ENCODE measurements around the gene MRPL51. TPM values are rescaled to one million over a fixed set of nuclear protein-coding genes. Genes with fewer than 3 reads are reported as not detected.

The MRPL51 gene
- total RNA-seq (100 to 1,000 TPM; 317 to 327 TPM), polyA plus RNA-seq (222 TPM)

GRCh38 chr12:6492838-6493496, at the start of gene MRPL51:
Gene MRPL51 (minus strand): TSS chr12:6493262. CDS start chr12:6493136, 126 bp downstream.
- DNase-seq = peak; percentile 94 to 97 (median 97)
- Mint-ChIP-seq H3K27ac (peak within 1 kb of the TSS; percentile 88 to 99 (median 97)), H3K4me1 (peaks cover 32 to 43% (median 41%) of the 10 kb centered on the region in 3 donors), H3K36me3 (peaks cover 0 to 29% (median 2%) of the 10 kb centered on the region in 3 donors), H3K27me3 (peaks cover 0 to 2% of the 10 kb centered on the region in 2 donors), H3K9me3 (no peaks in the 10 kb centered on the region), H3K4me3 (peak within 1 kb of the TSS; percentile 87 to 99 (median 95))
- POLR2A ChIA-PET = interaction anchor here (0.6 to 2.8 kb wide), 12 partner anchors 23 to 197 kb away, joined by 3 to 29 read pairs (median 6); partner anchors contain the start of genes GAPDH, TAPBPL, VAMP1 and ZNF384
- H3K36me3 ChIP-seq (ENCODE audit: insufficient read depth, low read length) = peaks cover 9% of the 10 kb centered on the region
- H3K4me1 ChIP-seq (ENCODE audit: insufficient read depth, low read length) = peaks cover 28% of the 10 kb centered on the region
- CTCF ChIA-PET = interaction anchor here (0.7 to 2.3 kb wide), 9 partner anchors 16 to 170 kb away, joined by 3 to 9 read pairs (median 3); partner anchors contain the start of gene VAMP1
- H3K9me3 ChIP-seq (ENCODE audit: low read length) = no peaks in the 10 kb centered on the region
- H3K27me3 ChIP-seq (ENCODE audit: insufficient read depth, low read length, poor library complexity, severe bottlenecking) = no peaks in the 10 kb centered on the region
- H3K4me3 ChIP-seq (ENCODE audit: low read length) = peak within 1 kb of the TSS; percentile 93
- peak within 1 kb of the TSS; percentile 76 for H3K27ac ChIP-seq (ENCODE audit: low read depth, low read length)

GRCh38 chr12:6542209-6543009, 49.3 kb upstream of the MRPL51 start:
- no peak for DNase-seq
- Histone ChIP-seq H3K36me3 (ENCODE audit: insufficient read depth, low read length) (peaks cover 16% of the 10 kb centered on the region), H3K4me1 (ENCODE audit: insufficient read depth, low read length) (peaks cover 42% of the 10 kb centered on the region), H3K27ac (ENCODE audit: low read depth, low read length) (no peak overlapping the region), H3K9me3 (ENCODE audit: low read length) (no peaks in the 10 kb centered on the region), H3K27me3 (ENCODE audit: insufficient read depth, low read length, poor library complexity, severe bottlenecking) (no peaks in the 10 kb centered on the region), H3K4me3 (ENCODE audit: low read length) (no peak overlapping the region)
- Mint-ChIP-seq H3K27me3 (peaks cover 0 to 1% of the 10 kb centered on the region in 2 donors), H3K4me1 (peaks cover 22 to 28% (median 28%) of the 10 kb centered on the region in 3 donors), H3K9me3 (no peaks in the 10 kb centered on the region), H3K36me3 (peaks cover 5 to 71% (median 13%) of the 10 kb centered on the region in 3 donors), H3K4me3 (no peak overlapping the region), H3K27ac (peak overlapping the region in 6 of 8 donors; percentile 18 to 84 (median 52))
- CTCF ChIA-PET = interaction anchor here (3.0 kb wide), 1 partner anchor 77 kb away, joined by 14 read pairs; no protein-coding TSS in a partner anchor
- POLR2A ChIA-PET = interaction anchor here (0.9 kb wide), 1 partner anchor 14 kb away, joined by 3 read pairs; no protein-coding TSS in a partner anchor

DNA sequence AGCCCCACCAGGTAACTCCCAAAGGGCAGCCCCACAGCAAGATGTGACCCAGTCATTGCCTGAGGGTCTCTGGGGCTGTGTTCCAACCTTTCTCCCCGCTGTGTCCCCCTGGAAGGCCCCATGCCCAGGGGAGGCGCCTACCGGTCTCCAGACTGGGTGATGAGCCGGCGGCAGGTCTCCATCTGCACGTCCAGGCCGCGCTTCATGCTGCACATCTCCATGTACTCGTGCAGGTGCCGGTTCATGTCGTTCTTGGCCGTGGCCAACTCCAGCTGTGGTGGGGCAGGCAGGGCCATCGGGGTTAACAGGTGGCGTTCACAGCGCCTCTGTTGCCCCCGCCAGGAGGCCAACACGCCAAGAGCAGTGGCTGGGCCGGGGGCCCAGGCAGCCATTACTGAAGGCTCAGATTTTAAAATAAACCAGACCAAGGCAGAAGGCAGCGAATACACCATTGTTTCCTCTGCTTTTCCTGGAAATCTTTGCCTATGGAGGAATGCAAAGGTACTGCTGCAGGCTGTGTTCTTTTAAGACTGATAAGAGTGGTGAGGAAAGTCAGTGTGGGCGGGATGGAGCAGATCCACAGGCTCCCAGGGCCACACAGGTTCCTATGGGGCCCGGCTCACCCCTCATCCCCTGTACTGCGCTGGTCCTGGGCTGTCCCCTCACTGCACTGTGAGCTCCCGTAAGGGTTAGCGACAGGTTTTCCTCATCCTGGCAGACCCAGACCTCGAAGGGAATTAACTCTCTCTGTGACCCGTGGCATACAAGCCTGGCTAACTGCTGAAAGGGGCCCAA, 48.5 kb upstream of the MRPL51 start:
- ChIA-PET CTCF (interaction anchor here (1.4 to 4.9 kb wide), 8 partner anchors 11 to 212 kb away, joined by 3 to 107 read pairs (median 10); partner anchors contain the start of gene VAMP1), POLR2A (interaction anchor here (0.7 kb wide), 2 partner anchors 11 to 66 kb away, joined by 4 to 5 read pairs; no protein-coding TSS in a partner anchor)
- Histone ChIP-seq H3K27ac (ENCODE audit: low read depth, low read length) (no peak overlapping the region), H3K36me3 (ENCODE audit: insufficient read depth, low read length) (peaks cover 24% of the 10 kb centered on the region), H3K9me3 (ENCODE audit: low read length) (no peaks in the 10 kb centered on the region), H3K4me3 (ENCODE audit: low read length) (no peak overlapping the region), H3K27me3 (ENCODE audit: insufficient read depth, low read length, poor library complexity, severe bottlenecking) (no peaks in the 10 kb centered on the region), H3K4me1 (ENCODE audit: insufficient read depth, low read length) (peaks cover 50% of the 10 kb centered on the region)
- H3K27ac Mint-ChIP-seq = peak overlapping the region in 5 of 8 donors; percentile 18 to 81 (median 62)
- H3K9me3 Mint-ChIP-seq = no peaks in the 10 kb centered on the region
- H3K36me3 Mint-ChIP-seq = peaks cover 5 to 71% (median 12%) of the 10 kb centered on the region in 3 donors
- no peak overlapping the region for H3K4me3 Mint-ChIP-seq
- no peak for DNase-seq
- peaks cover 30 to 36% (median 36%) of the 10 kb centered on the region in 3 donors for H3K4me1 Mint-ChIP-seq
- H3K27me3 Mint-ChIP-seq = no peaks in the 10 kb centered on the region

DNA sequence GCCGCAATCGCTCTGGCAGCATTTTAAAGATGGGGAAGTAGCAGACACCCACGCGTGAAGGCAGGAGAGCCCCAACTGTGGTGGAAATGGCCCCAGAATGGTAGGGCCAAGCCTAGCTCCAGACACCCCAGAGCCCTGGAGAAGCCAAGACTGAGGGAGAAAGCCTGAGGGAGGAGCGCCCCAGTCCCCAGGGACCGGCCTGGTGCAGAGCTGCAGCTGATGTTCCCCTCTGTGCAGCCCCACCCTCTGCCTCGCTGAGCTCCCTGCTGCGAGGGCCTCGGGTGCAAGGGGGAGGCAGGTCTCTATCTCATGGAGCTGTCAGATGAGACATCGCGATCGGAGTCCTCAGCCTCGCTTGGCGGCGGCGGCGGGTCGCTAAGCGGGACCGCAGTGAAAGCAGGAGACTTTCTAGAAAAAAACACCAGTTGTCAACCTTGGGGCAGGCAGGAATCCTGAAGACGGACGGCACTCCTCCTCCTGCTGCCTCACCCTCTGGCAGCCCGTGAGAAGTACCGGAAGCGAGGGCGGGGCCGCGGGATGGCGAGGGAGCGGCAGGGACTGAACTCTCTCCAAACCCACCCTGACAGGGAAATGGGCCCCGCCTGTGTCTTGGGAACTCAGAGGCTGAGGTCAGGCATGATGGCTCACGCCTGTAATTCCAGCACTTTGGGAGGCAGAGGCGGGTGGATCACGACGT, 47.3 kb upstream of the MRPL51 start:
- Mint-ChIP-seq H3K27ac (peak overlapping the region in 7 of 8 donors; percentile 12 to 95 (median 77)), H3K9me3 (no peaks in the 10 kb centered on the region), H3K4me1 (peaks cover 40 to 48% (median 47%) of the 10 kb centered on the region in 3 donors), H3K27me3 (peaks cover 0 to 1% of the 10 kb centered on the region in 2 donors), H3K36me3 (peaks cover 5 to 74% (median 9%) of the 10 kb centered on the region in 3 donors), H3K4me3 (peak overlapping the region in 6 of 7 donors; percentile 16 to 73 (median 66))
- Histone ChIP-seq H3K27me3 (ENCODE audit: insufficient read depth, low read length, poor library complexity, severe bottlenecking) (no peaks in the 10 kb centered on the region), H3K4me3 (ENCODE audit: low read length) (no peak overlapping the region), H3K36me3 (ENCODE audit: insufficient read depth, low read length) (peaks cover 31% of the 10 kb centered on the region), H3K4me1 (ENCODE audit: insufficient read depth, low read length) (peaks cover 62% of the 10 kb centered on the region), H3K9me3 (ENCODE audit: low read length) (no peaks in the 10 kb centered on the region), H3K27ac (ENCODE audit: low read depth, low read length) (no peak overlapping the region)
- ChIA-PET POLR2A (interaction anchor here (0.7 to 1.8 kb wide), 2 partner anchors 12 to 70 kb away, joined by 4 read pairs; partner anchors contain the start of gene VAMP1), CTCF (interaction anchor here (0.9 to 5.6 kb wide), 15 partner anchors 9 to 217 kb away, joined by 3 to 107 read pairs (median 4); partner anchors contain the start of genes CD27 and VAMP1)
- peak; percentile 21 to 63 (median 33) for DNase-seq

GRCh38 chr12:6539707-6540134, 46.7 kb upstream of the MRPL51 start:
- H3K27ac Mint-ChIP-seq = peak overlapping the region in 5 of 8 donors; percentile 34 to 81 (median 54)
- H3K4me1 ChIP-seq (ENCODE audit: insufficient read depth, low read length) = peaks cover 62% of the 10 kb centered on the region
- no peak for DNase-seq
- H3K4me3 ChIP-seq (ENCODE audit: low read length) = no peak overlapping the region
- H3K27me3 Mint-ChIP-seq = peaks cover 0 to 5% of the 10 kb centered on the region in 2 donors
- H3K36me3 Mint-ChIP-seq = peaks cover 5 to 78% (median 9%) of the 10 kb centered on the region in 3 donors
- peak overlapping the region in 5 of 7 donors; percentile 8 to 64 (median 13) for H3K4me3 Mint-ChIP-seq
- POLR2A ChIA-PET = interaction anchor here (0.6 to 1.8 kb wide), 2 partner anchors 49 to 69 kb away, joined by 3 to 4 read pairs; partner anchors contain the start of gene VAMP1
- CTCF ChIA-PET = interaction anchor here (0.9 to 5.6 kb wide), 19 partner anchors 10 to 410 kb away, joined by 3 to 107 read pairs (median 5); partner anchors contain the start of genes CD27, IFFO1 and VAMP1
- H3K4me1 Mint-ChIP-seq = peaks cover 43 to 50% (median 47%) of the 10 kb centered on the region in 3 donors
- no peaks in the 10 kb centered on the region for H3K9me3 ChIP-seq (ENCODE audit: low read length)
- H3K27ac ChIP-seq (ENCODE audit: low read depth, low read length) = no peak overlapping the region
- H3K36me3 ChIP-seq (ENCODE audit: insufficient read depth, low read length) = peaks cover 31% of the 10 kb centered on the region
- no peaks in the 10 kb centered on the region for H3K9me3 Mint-ChIP-seq
- H3K27me3 ChIP-seq (ENCODE audit: insufficient read depth, low read length, poor library complexity, severe bottlenecking) = no peaks in the 10 kb centered on the region

DNA sequence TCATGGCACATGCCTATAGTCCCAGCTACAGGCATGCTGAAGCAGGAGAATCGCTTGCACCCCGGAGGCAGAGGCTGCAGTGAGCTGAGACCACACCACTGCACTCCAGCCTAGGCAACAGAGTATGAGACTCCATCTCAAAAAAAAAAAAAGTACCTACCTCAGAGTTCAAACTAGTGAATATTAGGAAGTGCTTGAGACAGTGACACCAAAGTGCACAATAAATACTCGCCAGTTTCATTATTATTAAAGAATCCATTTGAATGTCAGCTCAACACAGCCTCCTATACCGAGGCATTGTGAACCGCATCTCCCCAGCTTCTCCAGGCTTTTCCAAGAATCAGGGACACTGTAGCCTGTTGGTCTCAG, 46.2 kb upstream of the MRPL51 start:
- ChIA-PET CTCF (interaction anchor here (0.9 to 5.6 kb wide), 17 partner anchors 10 to 410 kb away, joined by 3 to 107 read pairs (median 9); partner anchors contain the start of genes CD27, IFFO1, TAPBPL and VAMP1), POLR2A (interaction anchor here (0.6 to 2.8 kb wide), 4 partner anchors 46 to 114 kb away, joined by 3 to 12 read pairs (median 4); partner anchors contain the start of genes MRPL51 and VAMP1)
- Histone ChIP-seq H3K27me3 (ENCODE audit: insufficient read depth, low read length, poor library complexity, severe bottlenecking) (no peaks in the 10 kb centered on the region), H3K9me3 (ENCODE audit: low read length) (no peaks in the 10 kb centered on the region), H3K27ac (ENCODE audit: low read depth, low read length) (no peak overlapping the region), H3K36me3 (ENCODE audit: insufficient read depth, low read length) (peaks cover 31% of the 10 kb centered on the region), H3K4me3 (ENCODE audit: low read length) (no peak overlapping the region), H3K4me1 (ENCODE audit: insufficient read depth, low read length) (peaks cover 62% of the 10 kb centered on the region)
- Mint-ChIP-seq H3K27me3 (peaks cover 0 to 5% of the 10 kb centered on the region in 2 donors), H3K36me3 (peaks cover 5 to 78% (median 9%) of the 10 kb centered on the region in 3 donors), H3K4me1 (peaks cover 43 to 50% (median 47%) of the 10 kb centered on the region in 3 donors), H3K27ac (peak overlapping the region in 6 of 8 donors; percentile 34 to 97 (median 61)), H3K9me3 (no peaks in the 10 kb centered on the region), H3K4me3 (peak overlapping the region in 2 of 7 donors; percentile 8)
- no peak for DNase-seq

Data from CD8-positive, alpha-beta memory T cell (primary cell).